MM.1S (cell line): Measurements from ENCODE around the gene COL11A2.

ENCODE experiments used
- DNase-seq: peaks from one replicate; pipeline ENCODE4 v3.0.0-alpha.2; 2015
- H2AFZ ChIP-seq: fragments of 300-600 bp; sonication (generic); 2 replicates; pipeline ENCODE4 v1.6.0; 2016; ENCODE audit warnings: antibody characterized with exemption, low read length
- H3F3A ChIP-seq: fragments of 300-600 bp; sonication (generic); 2 replicates; pipeline ENCODE4 v1.6.1; 2016; ENCODE audit warnings: mild to moderate bottlenecking, antibody characterized with exemption, low read length, moderate library complexity, mixed read lengths; ENCODE audit not compliant: insufficient read depth
- H3K27ac ChIP-seq: fragments of 300-600 bp; sonication (generic); 2 replicates; pipeline ENCODE4 v1.5.1; 2016; ENCODE audit warnings: mild to moderate bottlenecking, low read length
- H3K27me3 ChIP-seq: fragments of 300-600 bp; sonication (generic); replicated peaks from 2 replicates; pipeline ENCODE4 v1.6.0; 2016; ENCODE audit warnings: low read length; ENCODE audit not compliant: insufficient read depth
- H3K36me3 ChIP-seq: fragments of 300-600 bp; sonication (generic); replicated peaks from 2 replicates; pipeline ENCODE4 v1.6.1; 2016; ENCODE audit warnings: mild to moderate bottlenecking, low read length, mixed read lengths; ENCODE audit not compliant: insufficient read depth
- H3K4me1 ChIP-seq: fragments of 300-600 bp; sonication (generic); 2 replicates; pipeline ENCODE4 v1.6.1; 2016; ENCODE audit warnings: low read length, mixed read lengths
- H3K4me2 ChIP-seq: fragments of 300-600 bp; sonication (generic); 2 replicates; pipeline ENCODE4 v1.6.0; 2016; ENCODE audit warnings: low read depth, low read length
- H3K4me3 ChIP-seq: fragments of 300-600 bp; sonication (generic); 2 replicates; pipeline ENCODE4 v1.5.1; 2016; ENCODE audit warnings: low read length, mixed read lengths
- H3K79me2 ChIP-seq: fragments of 300-600 bp; sonication (generic); 2 replicates; pipeline ENCODE4 v1.6.1; 2016; ENCODE audit warnings: mixed run types, low read length, mixed read lengths
- H3K9ac ChIP-seq: fragments of 300-600 bp; sonication (generic); 2 replicates; pipeline ENCODE4 v1.6.1; 2016; ENCODE audit warnings: low read length, mixed read lengths
- H3K9me2 ChIP-seq: fragments of 300-600 bp; sonication (generic); replicated peaks from 2 replicates; pipeline ENCODE4 v1.6.1; 2016; ENCODE audit warnings: mild to moderate bottlenecking, low read length, mixed read lengths; ENCODE audit not compliant: insufficient read depth
- H3K9me3 ChIP-seq: fragments of 300-600 bp; sonication (generic); replicated peaks from 2 replicates; pipeline ENCODE4 v1.6.1; 2016; ENCODE audit warnings: mild to moderate bottlenecking, low read length, mixed read lengths; ENCODE audit not compliant: insufficient read depth
- H4K20me1 ChIP-seq: fragments of 300-600 bp; sonication (generic); 2 replicates; pipeline ENCODE4 v1.6.1; 2016; ENCODE audit warnings: mild to moderate bottlenecking, low read length, moderate library complexity, mixed read lengths; ENCODE audit not compliant: insufficient read depth
- EZH2 ChIP-seq: fragments of 300-600 bp; sonication (generic); optimal IDR thresholded peaks from 2 replicates; pipeline ENCODE3; 2017; ENCODE audit warnings: low read depth, mild to moderate bottlenecking, antibody characterized with exemption, low read length, mixed read lengths
- EZH2phosphoT487 ChIP-seq: fragments of 300-600 bp; sonication (generic); IDR thresholded peaks from 2 replicates; pipeline ENCODE4 v1.6.1; 2018; ENCODE audit warnings: antibody characterized with exemption, low read length
- TF ChIP-seq, protein P1 (sequence below): fragments of 300-600 bp; sonication (generic); IDR thresholded peaks from 2 replicates; pipeline ENCODE4 v1.5.1; 2016; ENCODE audit warnings: antibody characterized with exemption, low read length, mixed read lengths

Gene COL11A2

DNA sequence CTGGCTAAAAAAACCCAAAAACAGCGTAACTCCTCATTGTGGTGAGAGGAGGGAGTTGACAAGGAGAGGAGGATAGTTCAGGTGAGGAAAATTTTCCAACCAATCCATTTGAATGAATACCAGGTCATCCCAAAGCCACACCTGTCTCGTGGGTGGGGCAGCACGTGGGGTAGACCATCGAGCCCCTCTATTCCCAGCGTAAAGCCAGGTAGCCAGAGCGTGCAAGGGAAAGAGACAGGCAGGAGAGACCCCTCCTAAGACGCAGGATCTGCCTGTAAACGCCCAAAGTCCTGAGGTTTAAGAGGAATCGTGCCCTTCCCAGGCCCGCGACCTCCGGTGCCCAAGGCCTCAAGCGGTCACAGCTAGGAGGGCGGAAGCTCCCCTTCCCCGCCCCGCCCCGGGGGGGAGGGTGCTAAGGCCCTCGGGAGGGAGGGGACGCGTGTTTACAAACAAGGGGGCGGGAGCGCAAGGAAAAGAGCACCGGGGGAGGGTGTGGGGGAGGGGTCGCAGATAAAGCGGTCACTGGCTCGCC, 7.5 kb upstream of the COL11A2 start:
- H3K9me2 ChIP-seq: no peaks in the 10 kb centered on the region
- no peaks in the 10 kb centered on the region for H4K20me1 ChIP-seq
- peak; percentile 81 for DNase-seq
- H3K79me2 ChIP-seq: peaks cover 47% of the 10 kb centered on the region
- no peaks in the 10 kb centered on the region; the same call in 1 of the 2 replicates for H3K36me3 ChIP-seq
- peaks cover 6% of the 10 kb centered on the region for H3F3A ChIP-seq
- peak overlapping the region; percentile 82; the same call in 1 of the 2 replicates for H3K27ac ChIP-seq
- H3K4me1 ChIP-seq: peaks cover 24% of the 10 kb centered on the region
- peak overlapping the region; percentile 96 for H3K4me2 ChIP-seq
- peak overlapping the region; percentile 96 for H3K4me3 ChIP-seq
- TF ChIP-seq EZH2phosphoT487: no peak
- TF ChIP-seq EZH2: no peak
- TF ChIP-seq, protein P1, sequence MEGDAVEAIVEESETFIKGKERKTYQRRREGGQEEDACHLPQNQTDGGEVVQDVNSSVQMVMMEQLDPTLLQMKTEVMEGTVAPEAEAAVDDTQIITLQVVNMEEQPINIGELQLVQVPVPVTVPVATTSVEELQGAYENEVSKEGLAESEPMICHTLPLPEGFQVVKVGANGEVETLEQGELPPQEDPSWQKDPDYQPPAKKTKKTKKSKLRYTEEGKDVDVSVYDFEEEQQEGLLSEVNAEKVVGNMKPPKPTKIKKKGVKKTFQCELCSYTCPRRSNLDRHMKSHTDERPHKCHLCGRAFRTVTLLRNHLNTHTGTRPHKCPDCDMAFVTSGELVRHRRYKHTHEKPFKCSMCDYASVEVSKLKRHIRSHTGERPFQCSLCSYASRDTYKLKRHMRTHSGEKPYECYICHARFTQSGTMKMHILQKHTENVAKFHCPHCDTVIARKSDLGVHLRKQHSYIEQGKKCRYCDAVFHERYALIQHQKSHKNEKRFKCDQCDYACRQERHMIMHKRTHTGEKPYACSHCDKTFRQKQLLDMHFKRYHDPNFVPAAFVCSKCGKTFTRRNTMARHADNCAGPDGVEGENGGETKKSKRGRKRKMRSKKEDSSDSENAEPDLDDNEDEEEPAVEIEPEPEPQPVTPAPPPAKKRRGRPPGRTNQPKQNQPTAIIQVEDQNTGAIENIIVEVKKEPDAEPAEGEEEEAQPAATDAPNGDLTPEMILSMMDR: no peak
- no peaks in the 10 kb centered on the region for H3K27me3 ChIP-seq
- peak overlapping the region; percentile 91 for H2AFZ ChIP-seq
- H3K9me3 ChIP-seq: no peaks in the 10 kb centered on the region
- peak overlapping the region; percentile 97 for H3K9ac ChIP-seq

DNA sequence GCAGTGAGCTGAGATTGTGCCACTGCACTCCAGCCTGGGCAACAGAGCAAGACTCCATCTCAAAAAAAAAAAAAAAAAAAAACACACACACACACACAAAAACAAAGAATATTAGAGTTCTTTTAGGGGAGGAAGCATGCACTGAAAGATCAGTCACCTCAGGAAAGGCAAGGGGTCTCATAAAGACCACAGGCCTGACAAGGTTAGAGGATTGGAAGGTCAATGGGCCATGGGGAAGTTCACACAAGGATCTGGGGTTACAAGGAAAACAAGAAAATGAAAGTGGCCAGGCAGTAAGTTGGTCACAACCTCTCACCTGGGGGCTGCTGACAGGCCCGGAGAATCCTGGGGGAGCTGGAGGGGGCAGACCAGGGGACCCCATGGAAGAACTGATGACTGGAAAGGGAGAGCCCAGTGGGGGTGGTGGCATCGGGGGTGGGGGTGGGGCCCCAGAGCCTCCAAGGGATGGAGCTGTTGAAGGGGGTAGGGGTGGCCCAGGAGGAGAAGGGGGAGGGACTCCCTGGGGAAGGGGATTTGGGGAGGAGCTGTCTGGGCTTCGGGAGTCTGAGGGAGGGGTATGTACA, 6.7 kb upstream of the COL11A2 start:
- Histone ChIP-seq H3K9ac (no peak overlapping the region), H3F3A (peaks cover 6% of the 10 kb centered on the region), H3K27me3 (no peaks in the 10 kb centered on the region), H3K4me3 (peak overlapping the region; percentile 96; the same call in 1 of the 2 replicates), H3K36me3 (no peaks in the 10 kb centered on the region; the same call in 1 of the 2 replicates), H4K20me1 (no peaks in the 10 kb centered on the region), H3K9me3 (no peaks in the 10 kb centered on the region), H3K9me2 (no peaks in the 10 kb centered on the region), H3K4me1 (peaks cover 21% of the 10 kb centered on the region), H3K79me2 (peaks cover 47% of the 10 kb centered on the region), H3K4me2 (peak overlapping the region; percentile 96; the same call in 1 of the 2 replicates), H3K27ac (no peak overlapping the region), H2AFZ (no peak overlapping the region)
- TF ChIP-seq EZH2phosphoT487 (no peak), EZH2 (no peak)
- TF ChIP-seq, protein P1: no peak
- no peak for DNase-seq

DNA sequence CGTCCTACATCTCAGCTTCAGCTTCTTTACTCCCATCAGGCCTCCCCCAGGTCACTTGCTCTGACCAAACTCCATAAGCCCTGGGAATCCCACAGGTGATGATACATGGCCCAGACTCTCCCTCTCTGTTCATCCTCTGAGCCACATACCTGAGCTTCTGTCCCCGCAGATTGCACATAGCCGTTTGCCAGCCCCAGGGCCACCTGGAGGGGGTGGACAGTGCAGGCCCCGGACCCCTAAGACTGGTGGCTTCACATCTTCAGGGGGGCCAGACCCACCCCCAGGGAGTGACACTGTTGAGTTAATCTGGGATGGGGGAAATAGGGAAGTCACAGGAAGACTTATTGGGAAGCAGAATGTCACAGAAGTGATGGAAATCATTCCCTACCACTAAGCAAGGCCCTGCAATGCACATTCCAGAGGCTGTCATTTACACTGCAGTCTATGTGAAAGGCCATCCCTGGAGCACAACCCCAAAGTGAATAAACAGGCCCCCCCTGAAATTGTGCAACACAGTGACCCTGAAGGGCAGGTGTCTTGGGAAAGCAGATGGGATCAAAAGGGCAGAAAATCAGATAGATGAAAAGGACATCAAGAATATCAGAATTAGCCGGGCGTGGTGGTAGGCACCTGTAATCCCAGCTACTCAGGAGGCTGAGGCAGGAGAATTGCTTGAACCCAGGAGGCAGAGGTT, 6.0 kb upstream of the COL11A2 start:
- H3K36me3 ChIP-seq: no peaks in the 10 kb centered on the region; the same call in 1 of the 2 replicates
- no peaks in the 10 kb centered on the region for H4K20me1 ChIP-seq
- no peak overlapping the region for H3K4me2 ChIP-seq
- H3K9me2 ChIP-seq: no peaks in the 10 kb centered on the region
- no peak overlapping the region for H2AFZ ChIP-seq
- TF ChIP-seq EZH2phosphoT487 (no peak), EZH2 (no peak)
- TF ChIP-seq, protein P1: no peak
- H3K4me1 ChIP-seq: peaks cover 19% of the 10 kb centered on the region
- DNase-seq: no peak
- H3K27ac ChIP-seq: no peak overlapping the region
- peaks cover 47% of the 10 kb centered on the region for H3K79me2 ChIP-seq
- no peak overlapping the region for H3K4me3 ChIP-seq
- H3K9ac ChIP-seq: no peak overlapping the region
- peaks cover 6% of the 10 kb centered on the region; the same call in 1 of the 2 replicates for H3F3A ChIP-seq
- H3K9me3 ChIP-seq: no peaks in the 10 kb centered on the region
- no peaks in the 10 kb centered on the region for H3K27me3 ChIP-seq
